ENCODE data around the gene OLFML2A.

GRCh38 chr9:124769549-124770358, 7.2 kb upstream of the OLFML2A start:
- TF ChIP-seq CTCF (IDR thresholded peaks at IDR 0.05 in 8 of 11, conservative IDR thresholded peaks at IDR 0.05 in 3 of 11) (no peak), POLR2A (IDR thresholded peaks at IDR 0.05) (no peak)

Measured in spleen (tissue), 7 donors.